ENCODE measurements around the gene ABCB4.
A peak's percentile ranks its signal among the peaks of the same experiment; 100 is the strongest.

Gene ABCB4

DNA sequence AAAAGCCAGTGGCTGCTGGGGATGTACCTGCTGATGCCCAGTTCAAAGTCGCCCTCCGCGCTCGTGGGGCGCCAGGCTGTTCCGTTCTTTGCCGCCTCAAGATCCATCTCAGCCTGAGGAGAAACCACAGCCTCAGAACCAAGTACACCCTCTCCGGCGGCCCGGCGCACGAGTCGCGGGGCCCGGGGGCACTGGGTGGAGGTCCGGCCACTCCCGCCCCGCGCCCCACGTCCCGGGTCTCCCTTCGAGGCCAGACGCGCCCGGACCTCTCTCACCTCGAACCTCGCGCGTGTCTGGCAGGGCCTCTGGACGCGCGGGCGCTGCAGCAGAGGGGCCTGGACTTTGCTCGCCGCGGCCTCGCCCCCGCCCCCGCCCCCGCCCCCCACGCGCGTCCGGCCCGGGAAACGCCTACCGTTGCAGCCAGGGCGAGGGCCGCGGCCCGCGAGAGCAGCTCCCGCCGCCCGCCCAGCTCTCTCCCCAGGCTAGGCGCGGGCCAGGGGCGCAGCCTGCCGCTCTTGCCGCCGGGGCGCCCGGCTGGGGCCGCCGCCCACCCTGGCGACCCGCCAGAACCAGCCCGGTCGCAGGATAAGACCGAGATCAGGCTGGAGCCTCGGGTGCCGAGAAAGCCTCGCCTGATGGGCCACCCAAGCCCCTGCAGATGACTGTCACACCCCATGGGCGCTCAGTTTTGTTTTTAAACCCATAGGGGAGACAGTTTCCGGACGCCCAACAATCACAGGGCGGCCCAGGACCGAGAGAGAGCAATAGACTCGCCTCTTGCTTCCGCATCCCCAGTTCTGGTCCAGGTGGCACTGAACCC lies at the start of gene ABCB4:
ABCB4 (minus strand) TSS at position 322 of the 820 bp plus-strand sequence; CDS start at position 107, 215 bp downstream.
- peak; percentile 17 for DNase-seq (ENCODE audit: low spot score)

DNA sequence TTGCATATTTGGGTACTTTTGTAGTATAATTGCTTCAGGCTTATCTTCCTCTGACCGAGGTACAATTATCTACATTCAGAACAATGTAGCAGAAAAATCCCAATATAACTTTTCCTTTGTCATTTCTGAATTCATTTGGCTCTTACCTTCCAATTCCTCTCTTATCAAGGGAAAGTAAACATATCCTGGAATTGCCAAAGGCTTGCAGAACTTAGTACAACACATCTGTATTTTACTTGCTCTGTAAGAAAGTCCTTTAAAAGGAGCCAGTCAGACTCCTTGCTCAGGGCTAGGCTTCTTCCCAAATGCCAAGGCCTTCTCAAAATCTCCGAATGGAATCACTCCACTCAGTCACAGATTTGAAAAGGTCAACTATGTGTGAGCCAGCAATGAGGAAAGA lies 43.3 kb upstream of the ABCB4 start:
- DNase-seq (ENCODE audit: low spot score) = no peak

- no peak for DNase-seq (ENCODE audit: low spot score)
Observed at GRCh38 chr7:87517891-87518290, 42.4 kb upstream of the ABCB4 start.

DNA sequence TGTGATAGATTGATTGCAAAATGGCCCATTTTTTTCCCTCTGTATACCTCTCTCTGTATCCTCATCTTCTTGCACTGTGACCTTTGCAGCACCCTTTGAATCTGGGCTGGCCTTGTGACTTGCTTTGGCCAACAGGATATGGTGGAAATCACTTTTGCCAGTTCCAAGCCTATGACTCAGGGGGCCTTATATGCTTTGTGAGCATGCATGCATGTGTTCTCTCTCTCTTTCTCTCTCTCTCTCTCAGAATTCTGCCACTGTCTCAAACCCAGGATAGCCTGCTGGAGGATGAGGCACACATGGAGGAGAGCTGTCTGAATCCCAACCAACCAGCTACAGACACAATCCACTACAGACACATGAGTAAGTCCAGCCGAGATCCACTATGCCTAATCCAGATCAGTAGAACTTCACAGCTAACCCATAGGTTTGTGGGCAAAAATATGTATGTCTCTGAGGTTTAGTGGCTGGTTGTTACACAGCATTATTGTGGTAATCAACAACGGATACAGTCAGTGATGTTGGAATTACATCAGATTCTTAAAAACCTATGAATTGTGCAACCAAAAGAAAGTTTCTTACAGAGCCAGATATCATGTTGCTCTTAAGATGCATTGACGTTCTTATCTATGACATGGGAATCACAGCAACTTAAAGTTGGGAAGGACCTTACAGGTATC lies 41.8 kb upstream of the ABCB4 start:
- DNase-seq (ENCODE audit: low spot score) = no peak

GRCh38 chr7:87513735-87514335 lies 38.4 kb upstream of the ABCB4 start:
- DNase-seq (ENCODE audit: low spot score) = no peak

- DNase-seq (ENCODE audit: low spot score) = no peak
Observed at GRCh38 chr7:87512906-87513305, 37.4 kb upstream of the ABCB4 start.

- no peak for DNase-seq (ENCODE audit: low spot score)
Observed at GRCh38 chr7:87511510-87511909, 36.0 kb upstream of the ABCB4 start.

- DNase-seq (ENCODE audit: low spot score) = no peak
Observed at GRCh38 chr7:87510411-87510875, 35.0 kb upstream of the ABCB4 start.

- DNase-seq (ENCODE audit: low spot score) = no peak
Observed at GRCh38 chr7:87507446-87507845, 32.0 kb upstream of the ABCB4 start.

DNA sequence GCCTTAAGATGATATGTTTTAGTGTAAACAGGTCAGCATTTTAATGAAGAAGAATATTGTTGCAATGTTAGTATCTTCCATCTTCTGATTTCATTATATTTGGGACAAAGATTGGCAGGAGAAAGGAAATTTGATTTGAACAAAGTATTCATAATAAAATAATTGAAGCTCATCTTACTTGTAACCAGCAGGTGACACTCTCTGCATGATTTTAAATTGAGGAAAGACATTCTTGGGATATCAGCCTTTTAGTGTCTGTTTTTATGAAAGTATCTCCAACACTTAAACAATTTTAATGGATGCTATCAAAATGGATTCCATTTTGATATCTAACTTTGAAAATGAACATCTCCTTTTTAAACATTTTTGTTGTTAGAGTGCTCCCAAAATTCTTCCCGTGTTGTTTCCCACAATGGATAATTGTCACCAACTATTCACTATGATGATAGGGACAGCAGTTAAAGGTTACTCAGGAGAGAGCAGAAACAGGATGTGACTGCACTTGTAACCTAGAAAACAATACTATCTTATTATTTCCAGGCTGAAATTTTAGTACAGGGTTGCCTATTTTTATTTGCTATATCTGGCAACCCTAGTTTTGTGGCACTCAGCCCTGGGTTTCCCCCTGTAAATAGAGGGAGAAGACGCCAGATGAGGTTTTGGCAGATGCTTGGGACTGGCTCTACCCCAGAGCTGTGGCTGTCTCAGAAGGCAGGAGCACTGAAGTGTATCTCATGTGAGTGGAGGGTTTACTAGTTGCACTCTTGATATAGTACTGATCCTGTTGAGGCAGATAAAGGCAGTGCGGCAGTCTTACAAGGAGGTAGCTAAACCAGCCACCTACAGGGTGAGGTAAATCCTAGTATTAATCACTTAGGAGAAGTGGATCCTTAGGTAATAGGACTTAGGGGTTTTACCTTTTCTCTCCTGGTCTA lies 31.0 kb upstream of the ABCB4 start:
- DNase-seq (ENCODE audit: low spot score) = peak; percentile 46

GRCh38 chr7:87505557-87506245 lies 30.2 kb upstream of the ABCB4 start:
- DNase-seq (ENCODE audit: low spot score) = no peak

DNA sequence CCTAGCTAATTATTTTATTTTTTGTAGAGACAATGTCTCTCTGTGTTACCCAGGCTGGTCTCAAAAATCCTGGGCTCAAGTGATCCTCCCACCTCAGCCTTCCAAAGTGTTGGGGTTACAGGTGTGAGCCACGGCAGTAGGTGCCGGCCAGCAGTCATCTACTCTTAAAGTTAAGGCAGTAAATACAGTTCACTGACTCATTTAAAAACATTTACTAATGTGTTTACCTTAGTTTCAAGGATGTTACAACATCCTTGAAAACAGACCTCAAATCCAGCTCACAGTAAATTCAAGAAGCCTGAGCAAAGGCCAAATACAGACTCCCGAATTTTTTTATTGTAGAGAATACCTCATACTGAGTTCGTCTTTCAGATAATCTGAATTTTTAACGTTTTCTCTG lies 29.6 kb upstream of the ABCB4 start:
- no peak for DNase-seq (ENCODE audit: low spot score)

- no peak for DNase-seq (ENCODE audit: low spot score)
Observed at GRCh38 chr7:87499494-87499893, 24.0 kb upstream of the ABCB4 start.

- no peak for DNase-seq (ENCODE audit: low spot score)
Observed at GRCh38 chr7:87498893-87499292, 23.4 kb upstream of the ABCB4 start.

- no peak for DNase-seq (ENCODE audit: low spot score)
Observed at GRCh38 chr7:87497482-87497881, 22.0 kb upstream of the ABCB4 start.

DNA sequence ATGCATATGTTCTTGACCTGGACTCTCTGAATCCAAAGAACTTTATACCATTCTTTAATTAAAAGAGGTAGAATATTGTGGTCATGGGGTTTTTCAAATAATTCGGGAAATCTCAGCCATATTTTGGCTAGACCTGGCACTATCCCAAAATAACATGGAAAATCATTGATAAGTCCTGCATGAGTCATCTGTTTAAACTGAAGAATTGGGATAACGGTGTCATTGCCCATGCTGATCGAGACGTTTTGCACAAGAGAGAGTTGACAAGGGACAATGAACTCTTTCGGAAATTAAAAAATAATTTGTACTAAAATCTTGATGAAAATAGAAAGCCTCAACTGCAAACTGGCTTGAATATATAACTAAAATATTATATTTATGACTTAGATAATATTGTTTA lies 19.9 kb upstream of the ABCB4 start:
- no peak for DNase-seq (ENCODE audit: low spot score)

DNA sequence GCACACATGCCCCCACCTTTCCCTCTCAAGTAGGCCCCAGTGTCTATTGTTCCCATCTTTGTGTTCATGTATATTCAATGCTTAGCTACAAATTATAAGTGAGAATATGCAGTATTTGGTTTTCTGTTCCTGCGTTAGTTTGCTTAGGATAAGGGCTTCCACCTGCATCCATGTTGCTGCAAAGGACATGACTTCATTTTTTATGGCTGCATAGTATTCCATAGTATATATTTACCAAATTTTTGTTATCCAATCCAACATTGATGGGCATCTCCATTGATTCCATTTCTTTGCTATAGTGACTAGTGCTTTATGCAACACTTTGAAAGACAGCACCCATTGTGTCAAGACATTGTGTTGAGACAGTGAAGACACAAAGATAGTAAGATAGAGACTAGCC lies 19.0 kb upstream of the ABCB4 start:
- no peak for DNase-seq (ENCODE audit: low spot score)

DNA sequence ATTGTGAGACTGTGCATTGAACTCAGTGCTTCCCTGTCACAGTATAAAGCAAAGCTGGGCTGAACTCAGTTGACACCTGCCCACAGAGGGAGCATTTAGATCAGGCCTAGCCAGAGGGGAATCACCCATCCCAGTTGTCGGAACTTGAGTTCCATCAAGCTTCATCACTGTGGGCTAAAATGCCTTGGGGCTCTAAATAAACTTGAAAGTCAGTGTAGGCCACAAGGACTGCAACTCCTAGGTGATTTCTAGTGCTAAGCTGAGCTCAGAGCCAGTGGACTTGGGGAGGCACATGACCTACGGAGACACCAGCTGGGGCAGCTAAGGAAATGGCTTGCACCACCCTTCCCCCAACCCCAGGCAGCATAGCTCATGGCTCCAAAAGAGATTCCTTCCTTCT lies 7.7 kb upstream of the ABCB4 start:
- no peak for DNase-seq (ENCODE audit: low spot score)

- no peak for DNase-seq (ENCODE audit: low spot score)
Observed at GRCh38 chr7:87482115-87482514, 6.6 kb upstream of the ABCB4 start.

GRCh38 chr7:87480386-87480785 lies 4.9 kb upstream of the ABCB4 start:
- no peak for DNase-seq (ENCODE audit: low spot score)

DNA sequence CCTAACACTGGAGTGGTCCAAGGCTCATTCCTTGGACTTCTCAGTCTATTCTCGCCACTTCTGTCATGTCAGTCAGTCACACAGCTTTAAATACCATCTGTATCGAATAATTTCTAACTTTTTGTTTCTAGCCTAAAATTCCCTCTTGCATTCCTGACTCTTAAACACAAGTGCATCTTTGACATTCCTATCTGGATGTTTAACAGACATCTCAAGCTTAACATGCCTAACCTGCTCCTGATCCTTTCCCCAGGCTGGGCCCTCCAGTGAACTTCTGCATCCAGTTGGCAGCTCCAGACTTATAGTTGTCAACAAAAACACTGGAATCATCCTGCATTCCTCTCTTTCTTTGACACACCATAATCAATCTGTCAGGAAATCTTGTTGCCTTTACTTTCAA lies 4.5 kb upstream of the ABCB4 start:
- no peak for DNase-seq (ENCODE audit: low spot score)
